ENCODE measurements around the gene DHX32.

The DHX32 gene

GRCh38 chr10:125848371-125848770 is 32.7 kb downstream of the DHX32 start:
- no peak for DNase-seq (ENCODE audit: low read depth in 2 of 2)

GRCh38 chr10:125846894-125847293 is 34.2 kb downstream of the DHX32 start:
- no peak for DNase-seq (ENCODE audit: low read depth in 2 of 2)

GRCh38 chr10:125845617-125846016 is 35.5 kb downstream of the DHX32 start:
- no peak for DNase-seq (ENCODE audit: low read depth in 2 of 2)

- no peak for DNase-seq (ENCODE audit: low read depth in 2 of 2)
These were observed 36.3 kb downstream of the DHX32 start for GRCh38 chr10:125844751-125845221.

GRCh38 chr10:125843603-125844329 is 37.3 kb downstream of the DHX32 start:
- DNase-seq (ENCODE audit: low read depth in 2 of 2): no peak

- no peak for DNase-seq (ENCODE audit: low read depth in 2 of 2)
These were observed 40.1 kb downstream of the DHX32 start for GRCh38 chr10:125840955-125841354.

- DNase-seq (ENCODE audit: low read depth in 2 of 2): no peak
These were observed 40.7 kb downstream of the DHX32 start for GRCh38 chr10:125840406-125840805.

GRCh38 chr10:125838802-125839575 is 42.1 kb downstream of the DHX32 start:
- no peak for DNase-seq (ENCODE audit: low read depth in 2 of 2)

GRCh38 chr10:125836746-125837145 is 44.3 kb downstream of the DHX32 start:
- no peak for DNase-seq (ENCODE audit: low read depth in 2 of 2)

- DNase-seq (ENCODE audit: low read depth in 2 of 2): no peak
These were observed 52.8 kb downstream of the DHX32 start for GRCh38 chr10:125828311-125828710.

GRCh38 chr10:125827133-125827532 is 54.0 kb downstream of the DHX32 start:
- DNase-seq (ENCODE audit: low read depth in 2 of 2): no peak

GRCh38 chr10:125824736-125825135 is 56.4 kb downstream of the DHX32 start:
- DNase-seq (ENCODE audit: low read depth in 2 of 2): no peak

GRCh38 chr10:125823663-125824251 is 57.3 kb downstream of the DHX32 start:
- peak in 1 of 2 donors; percentile 10 for DNase-seq (ENCODE audit: low read depth in 2 of 2)

- peak; percentile 86 to 89 for DNase-seq (ENCODE audit: low read depth in 2 of 2)
These were observed 58.0 kb downstream of the DHX32 start, which contains the start of the genes BCCIP and UROS for GRCh38 chr10:125822878-125823662. Gene BCCIP, plus strand, starts transcription at chr10:125823546. Its CDS starts 12 bp downstream, at chr10:125823558. Gene UROS, minus strand, starts transcription at chr10:125823258. Its CDS starts 6,759 bp downstream, at chr10:125816499.

- no peak for DNase-seq (ENCODE audit: low read depth in 2 of 2)
These were observed 60.4 kb downstream of the DHX32 start for GRCh38 chr10:125820701-125821100.

GRCh38 chr10:125817337-125817946 is 63.6 kb downstream of the DHX32 start:
- DNase-seq (ENCODE audit: low read depth in 2 of 2): no peak

GRCh38 chr10:125816548-125816947 is 64.5 kb downstream of the DHX32 start:
- no peak for DNase-seq (ENCODE audit: low read depth in 2 of 2)

GRCh38 chr10:125815764-125816163 is 65.3 kb downstream of the DHX32 start:
- DNase-seq (ENCODE audit: low read depth in 2 of 2): no peak

GRCh38 chr10:125812128-125812750 is 68.9 kb downstream of the DHX32 start:
- DNase-seq (ENCODE audit: low read depth in 2 of 2): no peak

GRCh38 chr10:125811251-125811650 is 69.8 kb downstream of the DHX32 start:
- no peak for DNase-seq (ENCODE audit: low read depth in 2 of 2)

GRCh38 chr10:125808047-125808446 is 73.0 kb downstream of the DHX32 start:
- DNase-seq (ENCODE audit: low read depth in 2 of 2): no peak

Measured in stimulated activated CD4-positive, alpha-beta T cell treated with anti-CD3 and anti-CD28 coated beads, Interleukin-1b, Interleukin-23, amount 100 ng/mL, for 4 hours (primary cell).